ENCODE data around the gene GPC5. TPM values are rescaled to one million over a fixed set of nuclear protein-coding genes. Genes with fewer than 3 reads are reported as not detected.

Gene GPC5
- total and polyA plus RNA-seq, 10 donors = 0.04 to 0.83 (median 0.26) TPM; not detected in 3

DNA sequence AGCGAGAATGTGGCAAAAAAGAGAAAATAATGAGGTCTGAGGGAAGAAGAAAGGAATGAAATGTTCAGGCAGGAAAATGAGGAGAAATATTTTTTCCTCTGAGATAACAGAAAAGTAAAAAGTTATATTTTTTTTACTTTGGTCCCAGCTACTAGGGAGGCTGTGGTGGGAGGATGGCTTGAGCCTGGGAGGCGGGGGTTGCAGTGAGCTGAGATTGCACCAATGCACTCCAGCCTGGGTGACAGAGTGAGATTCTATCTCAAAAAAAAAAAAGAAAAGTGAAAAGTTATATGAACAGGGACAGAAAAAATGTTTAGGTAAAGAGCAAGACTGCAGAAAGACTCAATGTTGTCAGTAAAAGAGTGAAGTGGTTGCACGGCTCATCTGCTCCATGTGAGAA, 1224.5 kb downstream of the GPC5 start:
- intact Hi-C loops (cut with DNase I; ENCODE audit: low total_unique reads) = no loop called here
- Histone ChIP-seq H3K27ac (no peak overlapping the region), H3K36me3 (no peaks in the 10 kb centered on the region), H3K4me1 (no peaks in the 10 kb centered on the region), H3K4me3 (no peak overlapping the region), H3K9me3 (peaks cover 0 to 13% (median 0%) of the 10 kb centered on the region in 8 donors), H3K27me3 (replicated peaks in 1 of 7) (no peaks in the 10 kb centered on the region)
- 68 to 94% (median 86%) methylated on average over 3 of the region's 3 CpGs for WGBS, 5 donors
- no peak for DNase-seq
- TF ChIP-seq POLR2A (IDR thresholded peaks at IDR 0.05) (no peak), POLR2AphosphoS5 (IDR thresholded peaks at IDR 0.05) (no peak)
- TF ChIP-seq, protein P1, sequence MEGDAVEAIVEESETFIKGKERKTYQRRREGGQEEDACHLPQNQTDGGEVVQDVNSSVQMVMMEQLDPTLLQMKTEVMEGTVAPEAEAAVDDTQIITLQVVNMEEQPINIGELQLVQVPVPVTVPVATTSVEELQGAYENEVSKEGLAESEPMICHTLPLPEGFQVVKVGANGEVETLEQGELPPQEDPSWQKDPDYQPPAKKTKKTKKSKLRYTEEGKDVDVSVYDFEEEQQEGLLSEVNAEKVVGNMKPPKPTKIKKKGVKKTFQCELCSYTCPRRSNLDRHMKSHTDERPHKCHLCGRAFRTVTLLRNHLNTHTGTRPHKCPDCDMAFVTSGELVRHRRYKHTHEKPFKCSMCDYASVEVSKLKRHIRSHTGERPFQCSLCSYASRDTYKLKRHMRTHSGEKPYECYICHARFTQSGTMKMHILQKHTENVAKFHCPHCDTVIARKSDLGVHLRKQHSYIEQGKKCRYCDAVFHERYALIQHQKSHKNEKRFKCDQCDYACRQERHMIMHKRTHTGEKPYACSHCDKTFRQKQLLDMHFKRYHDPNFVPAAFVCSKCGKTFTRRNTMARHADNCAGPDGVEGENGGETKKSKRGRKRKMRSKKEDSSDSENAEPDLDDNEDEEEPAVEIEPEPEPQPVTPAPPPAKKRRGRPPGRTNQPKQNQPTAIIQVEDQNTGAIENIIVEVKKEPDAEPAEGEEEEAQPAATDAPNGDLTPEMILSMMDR (IDR thresholded peaks at IDR 0.05 in 8 of 11, conservative IDR thresholded peaks at IDR 0.05 in 3 of 11) = no peak

DNA sequence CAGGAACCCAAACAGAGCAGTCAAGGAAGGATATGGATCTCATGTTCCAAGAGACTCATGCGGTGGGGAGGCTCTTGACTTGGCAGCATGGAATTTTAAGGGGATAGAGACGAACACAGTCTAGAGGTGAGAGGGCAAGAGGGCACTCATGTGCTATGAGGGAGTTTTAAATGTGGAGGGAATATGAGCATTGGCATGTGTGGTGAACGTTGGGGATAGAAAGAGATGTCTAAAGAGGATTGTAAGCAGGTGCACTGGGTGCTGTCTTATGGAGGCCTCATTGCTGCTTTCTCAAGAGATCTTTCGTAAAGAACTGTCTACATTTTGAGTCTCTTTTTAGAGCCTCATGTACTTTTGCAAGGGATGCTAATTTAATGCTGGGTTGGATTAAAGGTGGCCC, 1227.9 kb downstream of the GPC5 start:
- Histone ChIP-seq H3K36me3 (no peaks in the 10 kb centered on the region), H3K9me3 (peaks cover 0 to 13% (median 0%) of the 10 kb centered on the region in 8 donors), H3K4me1 (no peaks in the 10 kb centered on the region), H3K27me3 (replicated peaks in 1 of 7) (no peaks in the 10 kb centered on the region), H3K27ac (no peak overlapping the region), H3K4me3 (no peak overlapping the region)
- WGBS, 5 donors = 70 to 84% (median 76%) methylated on average over 4 of the region's 4 CpGs
- intact Hi-C loops (cut with DNase I; ENCODE audit: low total_unique reads) = no loop called here
- no peak for TF ChIP-seq POLR2A (IDR thresholded peaks at IDR 0.05)
- TF ChIP-seq, protein P1 (IDR thresholded peaks at IDR 0.05 in 8 of 11, conservative IDR thresholded peaks at IDR 0.05 in 3 of 11) = no peak
- TF ChIP-seq POLR2AphosphoS5 (IDR thresholded peaks at IDR 0.05) = no peak
- no peak for DNase-seq

DNA sequence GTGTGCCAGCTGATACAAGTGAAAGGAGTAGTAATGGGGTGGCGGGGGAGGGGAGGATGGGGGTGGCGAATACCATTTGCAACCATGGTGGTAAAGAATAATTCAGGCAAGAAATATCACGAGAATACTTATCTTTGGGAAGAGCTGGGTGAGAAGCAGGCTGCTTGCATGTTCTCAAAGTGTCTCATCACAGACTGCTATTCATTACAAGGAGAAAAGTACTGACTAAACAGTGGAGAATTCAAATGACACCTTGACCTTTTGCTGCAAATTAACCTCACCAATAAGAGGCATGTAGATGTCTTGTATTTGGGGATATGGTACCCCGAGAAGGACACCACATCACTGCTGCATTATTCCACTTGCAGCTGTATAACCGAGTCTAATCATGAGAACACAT, 1242.5 kb downstream of the GPC5 start:
- no peaks in the 10 kb centered on the region for H3K4me1 ChIP-seq

DNA sequence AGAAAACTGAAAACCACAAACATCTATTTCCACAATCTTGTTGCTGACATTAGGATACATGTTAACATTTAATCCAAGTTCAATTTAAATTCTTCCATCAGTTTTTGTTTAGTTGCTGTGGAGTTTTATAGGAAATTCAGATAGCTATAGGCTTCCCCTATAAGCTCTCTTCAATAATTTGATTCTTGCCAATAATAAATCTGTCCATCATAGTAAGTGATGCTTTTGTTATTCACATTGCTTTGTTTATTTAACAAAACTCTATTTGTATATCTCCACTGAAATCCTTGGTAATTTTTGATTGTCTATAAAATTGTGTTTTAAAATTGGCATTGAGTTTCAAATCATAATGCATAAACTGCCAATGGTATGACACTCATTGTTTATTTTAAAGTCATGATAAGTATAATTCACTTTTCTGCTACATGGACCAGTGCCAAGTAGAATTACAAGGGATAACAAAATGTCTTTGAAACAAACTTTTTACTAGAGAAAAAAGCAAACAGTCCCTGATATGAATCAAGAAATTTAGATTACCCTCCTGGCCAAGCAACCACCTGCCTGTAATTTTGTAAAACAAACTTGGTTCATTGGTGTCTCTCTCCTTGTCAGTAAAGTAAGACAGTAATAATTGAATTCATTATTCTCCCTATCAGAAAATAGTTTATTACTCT, 1250.9 kb downstream of the GPC5 start:
- Histone ChIP-seq H3K27ac (no peak overlapping the region), H3K9me3 (no peaks in the 10 kb centered on the region), H3K4me3 (no peak overlapping the region), H3K4me1 (no peaks in the 10 kb centered on the region), H3K36me3 (no peaks in the 10 kb centered on the region), H3K27me3 (replicated peaks in 1 of 7) (no peaks in the 10 kb centered on the region)
- TF ChIP-seq POLR2A (IDR thresholded peaks at IDR 0.05) = no peak
- no peak for TF ChIP-seq POLR2AphosphoS5 (IDR thresholded peaks at IDR 0.05)
- TF ChIP-seq, protein P1 (IDR thresholded peaks at IDR 0.05 in 8 of 11, conservative IDR thresholded peaks at IDR 0.05 in 3 of 11) = no peak
- intact Hi-C loops (cut with DNase I; ENCODE audit: low total_unique reads) = no loop called here
- DNase-seq = no peak

More for the DNA sequence above, 1242.5 kb downstream of the GPC5 start:
- no peak for DNase-seq
- Histone ChIP-seq H3K27ac (no peak overlapping the region), H3K27me3 (replicated peaks in 1 of 7) (no peaks in the 10 kb centered on the region), H3K4me3 (no peak overlapping the region), H3K9me3 (peaks cover 0 to 12% (median 6%) of the 10 kb centered on the region in 8 donors), H3K36me3 (no peaks in the 10 kb centered on the region)
- intact Hi-C loops (cut with DNase I; ENCODE audit: low total_unique reads) = no loop called here
- WGBS, 5 donors = 78 to 88% (median 79%) methylated on average over 5 of the region's 5 CpGs
- TF ChIP-seq POLR2A (IDR thresholded peaks at IDR 0.05) (no peak), POLR2AphosphoS5 (IDR thresholded peaks at IDR 0.05) (no peak)
- TF ChIP-seq, protein P1 (IDR thresholded peaks at IDR 0.05 in 8 of 11, conservative IDR thresholded peaks at IDR 0.05 in 3 of 11) = no peak

All from spleen (tissue), 11 donors.